CD4-positive, alpha-beta T cell treated with Interleukin-6 at 100 ng/mL for 8 hours (primary cell): ENCODE measurements around the gene MSI1.

ENCODE experiments used
- DNase-seq: peaks from one replicate; pipeline ENCODE4 v3.0.0-alpha.2; 2020; ENCODE audit warnings: mixed read lengths, low spot score

The MSI1 gene

DNA sequence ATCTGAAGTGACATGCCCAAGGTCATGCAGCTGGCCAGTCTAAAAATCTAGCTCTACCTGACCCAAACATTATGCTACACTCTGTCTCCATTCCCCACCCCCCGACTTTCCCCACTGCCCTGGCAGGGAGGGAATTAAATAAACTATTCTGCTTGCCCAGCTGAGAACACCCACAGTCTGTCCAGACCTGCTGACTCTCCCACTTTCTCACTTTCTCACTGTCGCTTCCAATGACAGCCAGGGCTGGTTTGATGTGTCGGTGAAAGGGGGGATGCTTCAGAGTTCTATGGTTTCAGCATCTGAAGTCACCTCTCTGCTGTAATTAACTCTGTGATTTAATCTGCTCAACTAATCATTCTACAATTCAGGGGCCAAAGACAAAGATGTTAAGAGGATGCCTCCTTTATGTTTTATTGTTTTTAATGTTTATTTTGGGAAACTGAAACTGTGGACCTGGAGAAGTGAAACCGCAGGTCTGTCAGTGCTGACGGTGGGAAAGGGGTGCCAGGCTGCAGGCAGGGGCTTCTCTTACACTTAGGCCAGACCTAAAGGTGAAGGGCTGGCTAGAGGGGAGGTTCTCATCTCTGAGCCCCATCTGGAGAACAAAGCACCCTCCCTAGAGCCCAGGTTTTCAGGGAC lies 8.1 kb upstream of the MSI1 start:
- no peak for DNase-seq

DNA sequence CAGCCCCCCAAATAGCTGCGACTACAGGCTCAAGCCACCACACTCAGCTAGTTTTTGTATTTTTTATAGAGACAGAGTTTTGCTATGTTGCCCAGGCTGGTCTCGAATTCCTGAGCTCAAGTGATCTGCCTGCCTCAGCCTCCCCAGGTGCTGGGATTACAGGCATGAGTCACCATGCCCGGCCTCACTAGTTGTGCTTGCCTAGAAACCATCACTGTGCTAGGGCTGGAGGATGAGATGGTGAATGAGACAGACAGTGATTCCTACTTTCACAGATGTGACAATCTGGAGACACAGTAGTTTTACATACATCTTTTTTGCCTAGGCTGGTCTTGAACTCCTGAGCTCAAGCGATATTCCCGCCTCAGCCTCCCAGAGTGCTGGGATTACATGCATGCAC lies 7.5 kb upstream of the MSI1 start:
- DNase-seq = no peak

DNA sequence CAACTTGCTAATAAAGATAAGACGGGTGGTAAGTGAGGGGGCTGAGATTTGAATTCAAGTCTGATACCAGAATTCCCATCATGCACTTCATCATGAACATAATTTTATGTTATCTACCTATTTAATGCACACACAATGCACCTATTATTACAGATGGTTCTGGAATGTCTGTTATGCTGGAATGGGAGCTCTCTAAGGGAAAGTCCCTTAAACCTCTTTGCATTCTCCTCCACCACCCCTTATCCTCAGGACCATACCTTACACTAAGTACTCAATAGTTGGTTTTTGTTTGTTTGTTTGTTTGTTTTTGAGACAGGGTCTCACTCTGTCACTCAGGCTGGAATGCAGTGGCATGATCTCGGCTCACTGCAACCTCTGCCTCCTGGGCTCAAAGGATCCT lies 7.0 kb upstream of the MSI1 start:
- DNase-seq = no peak

DNA sequence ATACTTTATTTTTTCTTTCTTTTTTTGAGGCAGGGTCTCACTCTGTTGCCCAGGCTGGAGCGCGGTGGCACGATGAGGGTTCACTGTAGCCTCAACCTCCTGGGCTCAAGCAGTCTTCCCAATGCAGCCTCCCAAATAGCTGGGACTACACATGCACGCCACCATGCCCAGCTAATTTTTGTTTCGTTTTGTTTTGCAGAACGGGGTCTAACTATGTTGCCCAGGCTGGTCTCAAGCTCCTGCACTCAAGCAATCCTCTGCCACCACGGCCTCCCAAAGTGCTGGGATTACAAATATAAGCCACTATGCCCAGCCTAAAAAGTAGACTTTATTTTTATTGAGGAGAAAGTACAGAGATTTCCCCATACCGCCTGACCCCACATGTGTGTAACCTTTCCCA lies 4.7 kb upstream of the MSI1 start:
- no peak for DNase-seq

DNA sequence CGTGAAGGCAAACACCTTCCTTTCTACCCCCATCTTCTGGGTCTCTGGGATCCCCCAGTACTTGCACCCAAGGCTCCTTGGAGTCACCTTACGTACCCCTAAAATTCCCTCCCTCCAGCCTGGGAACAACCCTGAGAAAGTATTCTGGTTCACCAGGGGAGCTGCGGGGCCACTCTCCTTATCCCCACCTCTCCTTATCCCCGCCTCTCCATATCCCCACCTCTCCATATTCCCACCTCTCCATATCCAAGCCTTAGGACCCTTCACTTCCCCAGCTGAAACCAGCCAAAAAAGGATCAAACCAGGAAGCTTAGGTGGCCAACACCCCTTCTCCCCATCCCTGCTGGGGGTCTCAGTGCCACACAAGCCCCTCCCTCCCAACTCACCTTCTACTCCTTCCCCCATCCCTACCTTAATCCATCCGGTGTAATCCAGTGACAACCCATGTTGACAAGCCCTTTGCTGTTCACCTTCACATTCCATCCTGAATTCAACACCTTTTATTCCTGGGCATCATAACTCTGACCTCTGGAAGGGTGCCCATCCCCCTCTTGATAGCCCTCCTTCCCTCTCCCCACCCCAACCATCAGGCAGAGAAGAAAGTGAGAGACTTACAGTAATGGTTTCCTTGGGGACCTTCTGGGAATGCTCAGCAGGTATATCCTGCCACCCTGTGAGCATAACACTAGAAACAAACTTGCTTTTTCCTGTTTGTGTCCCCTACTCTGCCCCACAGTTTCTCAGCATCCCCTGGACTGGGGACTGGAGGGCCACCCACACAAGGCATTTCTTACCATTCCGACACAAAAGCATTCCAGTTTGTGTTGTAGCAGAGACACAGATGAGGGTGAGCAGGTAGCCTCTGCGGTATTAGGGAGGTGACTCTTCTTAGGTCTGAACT lies 1.6 kb upstream of the MSI1 start:
- DNase-seq = no peak

DNA sequence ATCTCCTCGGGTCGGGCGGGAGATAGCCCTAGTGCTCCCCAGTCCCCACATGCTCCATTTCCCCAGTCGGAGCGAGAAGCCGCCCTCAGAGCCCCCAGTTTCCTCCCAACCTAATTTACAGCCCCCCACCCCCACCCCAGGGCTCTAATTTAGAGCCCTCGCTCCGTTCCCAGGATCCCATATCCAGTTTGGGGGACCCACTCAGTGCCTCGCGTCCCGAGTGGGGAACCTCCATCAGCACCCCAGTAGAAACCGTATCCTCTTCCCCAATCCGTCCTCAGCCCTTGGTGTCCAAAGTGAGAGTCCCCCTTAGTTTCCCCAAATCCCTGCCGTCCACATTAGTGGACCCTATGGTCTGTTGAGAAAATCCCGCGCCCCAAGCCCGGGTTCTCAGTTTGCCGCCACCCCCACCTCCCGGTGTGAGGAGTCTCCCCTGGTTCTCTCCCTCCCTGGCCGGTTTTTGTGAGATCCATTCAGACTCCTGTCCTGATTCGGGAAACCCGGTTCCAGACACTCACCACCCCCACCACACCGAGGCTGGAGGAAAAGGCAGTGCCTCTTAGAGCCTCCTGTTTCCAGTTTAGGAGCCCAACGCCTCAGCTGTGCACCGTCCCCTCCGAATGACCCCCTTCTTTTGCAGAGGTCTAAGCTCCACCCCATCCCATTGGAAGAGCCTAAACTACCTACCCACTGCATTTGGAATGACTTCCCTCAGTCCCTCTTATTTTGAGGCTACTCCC lies 809 bp upstream of the MSI1 start:
- DNase-seq = no peak

DNA sequence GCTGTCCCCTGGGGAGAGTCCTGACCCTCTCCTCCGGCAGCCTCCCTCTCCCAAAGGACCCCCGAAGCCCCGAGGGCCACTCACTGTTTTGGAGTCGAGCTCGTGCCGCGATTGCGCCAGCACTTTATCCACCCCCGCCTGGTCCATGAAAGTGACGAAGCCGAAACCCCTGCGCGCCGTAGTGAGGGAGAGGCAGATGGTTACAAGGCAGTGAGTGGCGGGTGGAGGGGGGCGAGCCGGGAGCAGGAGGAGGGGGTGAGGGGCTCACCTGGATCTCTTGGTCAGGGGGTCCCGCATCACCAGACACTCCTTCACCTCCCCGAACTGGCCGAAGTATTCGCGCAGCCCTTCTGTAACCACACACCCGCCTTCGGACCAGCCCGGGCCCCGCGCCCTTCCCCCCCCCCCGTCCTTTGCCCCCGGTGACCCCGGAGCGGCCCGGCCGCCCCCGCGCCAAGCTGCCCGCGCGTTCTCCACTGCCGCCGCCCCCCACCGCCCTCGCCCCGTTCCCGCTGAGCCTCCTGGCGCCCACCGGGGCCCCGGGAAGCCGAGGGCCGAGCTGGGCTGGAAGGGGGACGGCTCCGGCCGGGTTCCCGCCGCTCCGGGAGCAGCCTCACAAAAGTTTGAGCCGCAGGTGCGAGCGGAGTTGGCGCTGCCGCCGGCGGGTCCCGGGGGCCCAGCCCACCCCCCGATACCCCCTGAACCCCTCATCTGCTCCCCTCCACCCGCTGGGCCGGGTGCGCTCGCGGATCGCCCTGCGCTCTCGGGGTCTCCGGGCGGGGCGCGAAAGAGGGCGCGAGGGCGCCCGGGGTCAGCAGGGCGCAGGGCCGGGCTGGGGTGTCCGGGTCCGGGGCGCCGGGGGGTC lies 808 bp downstream of the MSI1 start:
- DNase-seq = no peak

DNA sequence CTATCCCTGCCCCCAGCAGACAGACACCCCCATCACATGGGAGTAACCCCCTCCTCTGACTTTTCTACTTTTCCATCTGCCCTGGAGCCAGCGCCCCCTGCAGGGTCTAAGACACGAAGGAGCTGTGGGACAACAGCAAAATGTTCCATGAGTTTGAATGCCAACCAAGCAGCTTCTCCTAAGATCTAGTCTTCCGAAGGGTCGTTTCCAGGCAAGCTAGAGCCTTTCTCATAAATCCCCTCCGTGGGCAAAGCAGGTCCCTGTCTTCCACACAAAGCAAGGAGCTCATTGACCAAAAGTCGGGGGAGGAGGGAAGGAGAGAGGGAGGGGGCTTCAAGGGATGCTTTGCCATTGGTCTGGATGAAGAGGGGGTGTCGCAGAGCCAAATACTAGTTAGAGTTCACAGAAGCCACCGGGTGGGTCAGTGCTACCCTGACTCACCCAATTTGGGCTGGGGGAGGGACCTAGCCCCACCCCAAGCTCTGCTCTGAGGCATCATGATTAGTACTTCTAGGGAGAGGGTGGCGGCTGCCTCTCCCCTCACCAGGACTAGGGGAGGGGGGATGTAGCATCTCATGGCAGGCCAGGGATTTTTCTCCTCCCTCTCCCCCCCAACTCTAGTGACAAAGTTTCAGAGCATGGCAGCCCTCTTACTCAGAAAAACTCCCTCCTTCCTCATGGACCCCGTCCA lies 1.6 kb downstream of the MSI1 start:
- DNase-seq = no peak

DNA sequence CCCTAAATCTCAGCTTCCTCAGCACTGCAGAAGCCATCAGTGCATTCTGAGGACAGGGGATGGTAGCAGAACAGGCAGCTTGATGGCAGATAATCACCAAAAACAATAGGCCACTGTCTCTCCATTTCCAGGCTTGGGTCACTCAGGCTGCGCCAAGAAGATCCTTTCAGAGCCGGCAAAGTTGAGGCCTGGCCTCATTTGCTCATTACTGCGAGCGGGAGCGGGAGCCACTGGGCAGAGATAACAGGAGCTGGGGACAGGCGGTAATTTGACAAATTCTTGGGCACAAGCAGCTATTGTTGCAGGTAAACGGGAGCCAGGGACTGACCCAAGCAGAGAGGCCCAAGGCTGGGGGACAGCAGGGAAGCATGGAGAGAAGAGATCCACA lies 2.1 kb downstream of the MSI1 start:
- DNase-seq = no peak

DNA sequence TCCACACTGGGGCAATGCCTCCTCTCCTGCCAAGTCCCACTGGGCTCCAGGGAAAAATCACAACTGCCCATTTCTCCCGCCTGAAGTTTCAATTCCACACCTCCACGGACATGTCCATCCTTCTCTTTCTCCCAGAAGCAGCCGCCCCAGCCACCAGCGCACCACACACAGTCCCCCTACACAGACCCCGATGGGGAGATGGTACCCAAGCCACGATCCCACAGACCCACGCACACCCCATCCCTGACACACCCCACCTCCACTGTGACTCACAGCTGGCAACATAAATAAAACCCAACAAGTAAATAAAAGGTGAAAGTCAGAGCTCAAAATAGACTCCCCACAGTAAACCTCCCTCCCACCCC lies 2.6 kb downstream of the MSI1 start:
- no peak for DNase-seq

DNA sequence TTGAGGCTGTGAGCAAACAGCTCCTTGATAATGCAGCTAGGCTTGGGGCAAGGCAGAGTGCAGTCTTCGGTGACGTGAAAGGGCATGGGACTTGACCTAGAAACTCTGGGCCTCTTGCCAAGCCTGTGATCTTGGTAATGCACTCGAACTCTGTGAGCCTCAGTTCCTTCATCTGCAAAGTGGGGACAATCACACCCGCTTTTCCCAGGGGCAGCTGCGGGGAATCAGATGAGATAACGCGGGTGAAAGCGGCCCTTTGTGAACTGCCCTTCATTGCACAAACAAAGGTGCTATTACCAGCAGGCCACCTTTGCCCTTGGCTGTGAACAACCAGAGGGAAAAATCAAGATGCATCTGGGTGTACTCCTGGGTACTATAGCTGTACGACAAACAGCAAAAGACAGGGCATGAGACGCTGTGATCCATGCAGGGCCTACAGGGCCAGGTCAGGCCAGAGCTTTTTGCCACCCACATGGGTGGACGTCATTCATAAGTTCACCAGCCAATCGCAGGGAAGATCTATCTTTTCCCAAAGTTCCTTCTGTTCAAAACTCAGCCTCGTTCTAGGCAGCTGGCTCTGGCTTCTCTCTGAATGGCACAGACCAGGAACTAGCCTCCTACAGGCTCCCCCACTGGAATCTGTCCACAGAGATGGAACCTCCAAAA lies 3.2 kb downstream of the MSI1 start:
- no peak for DNase-seq

DNA sequence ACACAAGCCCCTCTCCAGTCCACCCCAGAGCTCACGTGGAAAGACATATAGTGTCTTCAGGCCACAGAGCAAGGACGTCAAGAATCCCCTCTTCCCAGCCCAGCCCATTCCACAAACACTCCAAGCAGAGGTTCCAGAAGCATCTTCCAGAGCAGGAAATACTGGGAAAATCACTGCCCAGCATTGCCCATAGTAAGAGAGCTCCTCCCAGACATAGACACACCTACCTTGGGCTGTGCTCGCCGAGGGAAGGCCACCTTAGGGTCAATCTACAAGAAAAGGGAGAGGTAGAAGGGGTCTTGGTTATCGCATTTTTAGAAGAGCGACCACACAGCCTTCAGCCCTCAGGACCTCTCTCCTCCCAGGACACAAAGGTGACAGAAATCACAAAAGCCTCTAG lies 4.5 kb downstream of the MSI1 start:
- DNase-seq = no peak

DNA sequence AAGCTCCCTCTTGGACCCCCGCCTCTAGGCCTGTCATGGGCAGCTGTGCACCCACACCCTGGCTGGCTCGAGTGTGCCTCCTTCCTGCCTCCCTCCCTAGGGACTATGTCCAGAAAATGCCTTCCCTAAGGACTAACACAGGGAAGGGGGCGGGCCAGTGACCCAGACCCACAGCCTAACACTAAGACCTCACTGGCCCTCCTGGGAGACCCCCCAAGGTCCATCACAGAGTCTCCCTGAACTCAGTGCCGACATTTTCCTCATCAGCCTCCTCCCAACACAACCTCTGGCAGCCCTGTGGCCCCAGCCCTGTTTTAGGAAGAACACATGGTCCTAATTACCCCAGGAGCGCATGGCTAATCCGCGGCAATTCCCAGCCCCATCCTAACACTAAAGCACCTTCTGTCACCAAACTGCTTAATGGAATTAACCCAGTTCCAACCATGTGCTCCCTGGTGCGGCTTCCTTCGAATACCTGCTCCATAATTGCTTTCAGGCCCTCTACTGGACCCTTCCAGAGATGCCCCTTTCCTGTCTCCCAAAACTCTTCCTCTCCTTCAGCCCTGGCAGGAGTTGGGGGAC lies 5.6 kb downstream of the MSI1 start:
- DNase-seq = no peak

DNA sequence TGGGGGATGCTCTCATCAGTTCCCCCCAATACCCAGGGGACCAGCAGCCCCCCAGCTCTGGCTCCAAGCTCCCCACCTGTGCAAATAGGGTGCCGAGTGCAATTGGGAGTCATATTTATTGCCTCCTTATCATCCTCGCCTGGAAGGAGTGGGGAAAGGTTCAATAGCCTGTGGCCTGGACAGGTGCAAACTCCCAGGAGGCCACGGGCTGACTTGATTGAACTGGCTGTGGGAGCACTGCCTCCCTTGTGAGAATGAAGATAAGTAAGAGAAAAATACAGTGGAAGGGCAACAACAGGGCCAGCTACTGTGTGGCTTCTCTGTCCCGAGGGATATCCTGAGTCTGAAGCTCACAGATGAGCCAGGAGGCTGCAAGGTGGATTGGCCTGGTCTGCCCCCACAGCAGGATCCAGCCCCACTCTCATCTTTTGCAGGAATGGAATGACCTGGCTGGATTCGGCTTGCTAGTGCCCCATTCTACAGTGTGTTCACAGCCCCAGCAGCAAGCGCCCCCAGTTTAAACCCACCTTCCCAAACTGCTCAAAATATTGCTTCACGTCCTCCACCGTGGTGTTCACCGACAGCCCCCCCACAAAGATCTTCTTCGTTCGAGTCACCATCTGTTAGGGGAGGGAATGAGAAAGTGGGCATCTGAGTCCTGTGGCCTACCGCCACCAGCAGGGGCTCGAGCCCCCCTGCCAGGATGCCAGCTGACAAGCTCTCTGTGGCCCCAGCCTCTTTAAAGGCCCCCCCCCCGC lies 6.3 kb downstream of the MSI1 start:
- no peak for DNase-seq

DNA sequence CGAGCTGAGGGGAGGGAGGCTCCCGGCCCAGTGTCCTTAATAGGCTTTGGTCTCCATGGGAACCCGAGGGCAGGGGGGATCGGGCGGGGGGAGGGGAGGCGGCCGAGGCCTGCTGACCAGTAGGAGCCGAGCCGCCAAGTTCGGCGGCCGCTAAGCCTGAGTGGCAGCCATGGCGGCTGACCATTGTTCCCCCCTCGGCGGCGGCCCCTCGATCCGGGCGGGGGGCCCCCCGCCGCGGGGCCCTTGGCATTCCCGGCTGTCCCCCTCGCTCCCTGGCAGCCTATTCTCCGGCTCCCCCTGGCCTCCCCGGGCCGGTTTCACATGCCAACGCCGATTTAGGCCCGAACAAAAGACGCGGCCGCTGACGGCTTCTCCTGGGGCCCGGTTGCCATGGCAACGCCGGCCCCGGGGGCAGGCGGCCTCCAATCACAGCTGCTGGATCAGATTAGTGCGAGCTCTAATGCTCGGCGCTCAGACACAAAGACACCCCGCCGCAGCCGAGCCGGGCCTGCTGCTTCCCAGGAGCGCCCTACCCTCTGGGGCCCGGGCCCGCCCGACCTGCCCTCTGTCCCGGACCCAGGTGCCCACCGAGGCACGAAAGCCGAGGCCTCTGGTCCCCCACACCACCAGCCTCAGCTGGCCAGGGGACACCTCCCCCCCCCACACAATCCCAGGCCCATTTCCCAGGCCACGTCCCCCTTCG lies 7.3 kb downstream of the MSI1 start:
- no peak for DNase-seq

DNA sequence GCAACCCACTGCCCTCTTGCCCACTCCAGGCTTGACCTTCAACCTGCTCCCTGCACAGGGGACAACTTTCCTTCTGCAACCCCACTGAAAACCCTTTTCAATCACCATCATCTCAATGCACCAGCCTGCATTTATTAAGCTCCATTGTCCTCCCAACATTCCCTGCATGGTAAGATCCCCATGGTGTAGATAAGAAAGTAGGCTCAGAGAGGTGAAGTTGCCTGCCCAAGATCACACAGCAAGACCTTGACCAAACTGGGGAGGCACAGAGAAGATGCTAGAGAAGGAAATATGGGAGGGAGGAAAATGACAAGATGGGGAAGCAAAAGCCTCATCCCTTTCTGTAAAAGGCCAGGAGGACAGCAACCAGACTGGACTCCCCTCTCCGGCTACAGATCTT lies 9.8 kb downstream of the MSI1 start:
- no peak for DNase-seq

DNA sequence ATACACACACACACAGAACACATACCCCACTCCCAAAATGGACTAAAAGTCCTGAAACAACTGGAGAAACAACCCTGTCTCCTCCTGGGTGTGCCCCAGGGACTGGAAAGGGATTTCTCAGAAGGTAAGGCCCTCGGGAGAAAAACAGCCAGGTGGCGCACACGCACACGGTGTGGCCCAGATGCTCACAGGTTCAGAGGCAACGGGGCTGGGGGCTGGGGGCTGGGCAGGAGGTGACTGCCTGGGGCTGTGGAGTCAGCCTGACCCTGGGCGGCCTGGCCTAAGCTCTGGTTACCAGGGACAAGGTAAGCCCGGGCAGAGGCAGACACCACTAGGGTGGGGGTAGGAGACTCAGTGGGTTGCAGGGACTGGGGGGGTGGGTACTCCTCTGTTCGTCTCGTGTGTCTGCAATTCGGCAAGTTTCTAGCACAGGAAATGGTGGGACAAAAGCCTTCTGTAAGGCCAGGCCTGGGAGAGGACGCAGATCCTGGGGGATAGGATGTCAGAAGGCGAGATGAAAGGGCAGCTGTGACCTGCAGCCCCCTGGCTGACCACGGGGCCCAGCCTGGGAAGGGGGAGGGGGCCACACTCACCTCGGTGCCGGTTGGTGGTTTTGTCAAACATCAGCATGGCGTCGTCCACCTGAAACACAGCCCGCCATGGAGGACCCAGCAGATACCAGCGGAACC lies 10.4 kb downstream of the MSI1 start:
- DNase-seq = no peak

DNA sequence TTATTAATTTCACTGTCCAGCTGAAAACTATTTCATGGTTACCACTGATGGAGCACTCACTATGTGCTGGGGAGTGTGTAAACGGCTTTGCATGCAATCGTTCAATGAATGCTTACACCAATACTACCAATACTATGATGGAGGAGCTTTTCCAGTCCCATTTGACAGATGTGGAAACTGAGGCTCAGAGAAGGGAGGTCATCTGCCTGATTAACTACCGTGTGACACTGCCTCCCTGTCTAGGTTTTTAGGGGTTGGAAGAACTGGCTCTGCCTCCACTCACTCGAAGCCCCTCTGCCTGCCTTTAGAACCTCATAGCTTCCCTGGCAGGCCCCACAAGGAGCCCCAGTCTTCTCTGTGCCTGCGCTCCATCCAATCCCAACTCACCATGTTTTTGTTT lies 11.9 kb downstream of the MSI1 start:
- DNase-seq = no peak
